ENCODE measurements around the gene HBE1.

DNA sequence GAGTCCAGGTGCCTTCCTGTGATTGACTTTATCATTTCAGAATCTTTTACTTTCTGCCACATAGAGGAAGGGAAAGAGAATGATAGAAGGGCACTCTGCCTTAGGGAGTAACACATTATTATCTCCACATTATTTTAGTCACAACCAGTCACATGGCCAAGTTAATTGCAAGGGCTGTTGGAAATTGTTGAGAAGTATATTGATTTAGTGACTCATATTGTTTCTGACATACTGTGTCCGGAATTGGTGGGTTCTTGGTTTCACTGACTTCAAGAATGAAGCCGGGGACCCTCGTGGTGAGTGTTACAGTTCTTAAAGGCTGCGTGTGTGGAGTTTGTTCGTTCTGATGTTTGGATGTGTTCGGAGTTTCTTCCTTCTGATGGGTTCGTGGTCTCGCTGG is 23.3 kb upstream of the HBE1 start:
- TF ChIP-seq, protein P1, sequence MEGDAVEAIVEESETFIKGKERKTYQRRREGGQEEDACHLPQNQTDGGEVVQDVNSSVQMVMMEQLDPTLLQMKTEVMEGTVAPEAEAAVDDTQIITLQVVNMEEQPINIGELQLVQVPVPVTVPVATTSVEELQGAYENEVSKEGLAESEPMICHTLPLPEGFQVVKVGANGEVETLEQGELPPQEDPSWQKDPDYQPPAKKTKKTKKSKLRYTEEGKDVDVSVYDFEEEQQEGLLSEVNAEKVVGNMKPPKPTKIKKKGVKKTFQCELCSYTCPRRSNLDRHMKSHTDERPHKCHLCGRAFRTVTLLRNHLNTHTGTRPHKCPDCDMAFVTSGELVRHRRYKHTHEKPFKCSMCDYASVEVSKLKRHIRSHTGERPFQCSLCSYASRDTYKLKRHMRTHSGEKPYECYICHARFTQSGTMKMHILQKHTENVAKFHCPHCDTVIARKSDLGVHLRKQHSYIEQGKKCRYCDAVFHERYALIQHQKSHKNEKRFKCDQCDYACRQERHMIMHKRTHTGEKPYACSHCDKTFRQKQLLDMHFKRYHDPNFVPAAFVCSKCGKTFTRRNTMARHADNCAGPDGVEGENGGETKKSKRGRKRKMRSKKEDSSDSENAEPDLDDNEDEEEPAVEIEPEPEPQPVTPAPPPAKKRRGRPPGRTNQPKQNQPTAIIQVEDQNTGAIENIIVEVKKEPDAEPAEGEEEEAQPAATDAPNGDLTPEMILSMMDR (IDR thresholded peaks at IDR 0.05) = no peak
- TF ChIP-seq EZH2 (IDR thresholded peaks at IDR 0.05) = no peak
